ENCODE results near the gene POM121L2.
"Not testable (repeated sequence)": the region's sequence is repeated elsewhere in the genome, so short reads cannot be mapped to it uniquely, and the experiment has no call there.

Gene POM121L2

GRCh38 chr6:27275025-27275956, 36.8 kb downstream of the POM121L2 start:
- no peaks in the 10 kb centered on the region for H3K9me3 ChIP-seq (ENCODE audit: low read length)
- no peak overlapping the region for H3K4me3 ChIP-seq (ENCODE audit: low read depth in 1 of 2, low read length in 2 of 2)
- no peak overlapping the region for H3K9ac ChIP-seq (ENCODE audit: low read length)
- peaks cover 34 to 48% of the 10 kb centered on the region in 2 donors for H3K27me3 ChIP-seq (ENCODE audit: control insufficient read depth in 1 of 2, insufficient read depth in 2 of 2, low read length in 2 of 2)
- peaks cover under 1% of the 10 kb centered on the region for H3K4me1 ChIP-seq (ENCODE audit: insufficient read depth, low read length)
- no peaks in the 10 kb centered on the region for H3K36me3 ChIP-seq (ENCODE audit: insufficient read depth, low read length)
- H3K27ac ChIP-seq (ENCODE audit: low read depth, low read length): no peak overlapping the region

- no peak overlapping the region for H3K9ac ChIP-seq (ENCODE audit: low read length)
- H3K4me1 ChIP-seq (ENCODE audit: insufficient read depth, low read length): no peaks in the 10 kb centered on the region
- H3K4me3 ChIP-seq (ENCODE audit: low read depth in 1 of 2, low read length in 2 of 2): no peak overlapping the region
- no peak overlapping the region for H3K27ac ChIP-seq (ENCODE audit: low read depth, low read length)
- no peaks in the 10 kb centered on the region for H3K9me3 ChIP-seq (ENCODE audit: low read length)
- peaks cover 19 to 45% of the 10 kb centered on the region in 2 donors for H3K27me3 ChIP-seq (ENCODE audit: control insufficient read depth in 1 of 2, insufficient read depth in 2 of 2, low read length in 2 of 2)
- H3K36me3 ChIP-seq (ENCODE audit: insufficient read depth, low read length): no peaks in the 10 kb centered on the region
Observed at GRCh38 chr6:27273783-27274182, 38.3 kb downstream of the POM121L2 start.

- Histone ChIP-seq H3K27ac (ENCODE audit: low read depth, low read length) (no peak overlapping the region), H3K4me1 (ENCODE audit: insufficient read depth, low read length) (no peaks in the 10 kb centered on the region), H3K4me3 (ENCODE audit: low read depth in 1 of 2, low read length in 2 of 2) (no peak overlapping the region), H3K27me3 (ENCODE audit: control insufficient read depth in 1 of 2, insufficient read depth in 2 of 2, low read length in 2 of 2) (peaks cover 6 to 38% of the 10 kb centered on the region in 2 donors), H3K9me3 (ENCODE audit: low read length) (no peaks in the 10 kb centered on the region), H3K9ac (ENCODE audit: low read length) (no peak overlapping the region), H3K36me3 (ENCODE audit: insufficient read depth, low read length) (no peaks in the 10 kb centered on the region)
Observed at GRCh38 chr6:27268803-27269202, 43.3 kb downstream of the POM121L2 start.

GRCh38 chr6:27267857-27268434, 44.1 kb downstream of the POM121L2 start:
- Histone ChIP-seq H3K36me3 (ENCODE audit: insufficient read depth, low read length) (no peaks in the 10 kb centered on the region), H3K9ac (ENCODE audit: low read length) (no peak overlapping the region), H3K4me1 (ENCODE audit: insufficient read depth, low read length) (no peaks in the 10 kb centered on the region), H3K4me3 (ENCODE audit: low read depth in 1 of 2, low read length in 2 of 2) (no peak overlapping the region), H3K27ac (ENCODE audit: low read depth, low read length) (no peak overlapping the region), H3K27me3 (ENCODE audit: control insufficient read depth in 1 of 2, insufficient read depth in 2 of 2, low read length in 2 of 2) (peaks cover under 1 to 33% of the 10 kb centered on the region in 2 donors), H3K9me3 (ENCODE audit: low read length) (no peaks in the 10 kb centered on the region)

GRCh38 chr6:27267003-27267402, 45.1 kb downstream of the POM121L2 start:
- not testable (repeated sequence) for H3K4me1 ChIP-seq (ENCODE audit: insufficient read depth, low read length); H3K4me3 ChIP-seq (ENCODE audit: low read depth in 1 of 2, low read length in 2 of 2); H3K36me3 ChIP-seq (ENCODE audit: insufficient read depth, low read length); H3K27ac ChIP-seq (ENCODE audit: low read depth, low read length); H3K9me3 ChIP-seq (ENCODE audit: low read length); H3K9ac ChIP-seq (ENCODE audit: low read length)
- H3K27me3 ChIP-seq (ENCODE audit: control insufficient read depth in 1 of 2, insufficient read depth in 2 of 2, low read length in 2 of 2): peaks cover 0 to 37% of the 10 kb centered on the region in 2 donors

GRCh38 chr6:27263886-27264285, 48.2 kb downstream of the POM121L2 start:
- no peak overlapping the region for H3K4me3 ChIP-seq (ENCODE audit: low read depth in 1 of 2, low read length in 2 of 2)
- no peak overlapping the region for H3K27ac ChIP-seq (ENCODE audit: low read depth, low read length)
- no peaks in the 10 kb centered on the region for H3K36me3 ChIP-seq (ENCODE audit: insufficient read depth, low read length)
- no peaks in the 10 kb centered on the region for H3K4me1 ChIP-seq (ENCODE audit: insufficient read depth, low read length)
- H3K27me3 ChIP-seq (ENCODE audit: control insufficient read depth in 1 of 2, insufficient read depth in 2 of 2, low read length in 2 of 2): peaks cover 17 to 46% of the 10 kb centered on the region in 2 donors
- no peaks in the 10 kb centered on the region for H3K9me3 ChIP-seq (ENCODE audit: low read length)
- no peak overlapping the region for H3K9ac ChIP-seq (ENCODE audit: low read length)

- Histone ChIP-seq H3K9ac (ENCODE audit: low read length) (no peak overlapping the region), H3K27me3 (ENCODE audit: control insufficient read depth in 1 of 2, insufficient read depth in 2 of 2, low read length in 2 of 2) (peaks cover 17 to 27% of the 10 kb centered on the region in 2 donors)
Observed at GRCh38 chr6:27260836-27261375, 51.2 kb downstream of the POM121L2 start.

GRCh38 chr6:27260369-27260768, 51.7 kb downstream of the POM121L2 start:
- no peak overlapping the region for H3K9ac ChIP-seq (ENCODE audit: low read length)
- H3K9me3 ChIP-seq (ENCODE audit: low read length): no peaks in the 10 kb centered on the region
- H3K4me1 ChIP-seq (ENCODE audit: insufficient read depth, low read length): no peaks in the 10 kb centered on the region
- no peaks in the 10 kb centered on the region for H3K36me3 ChIP-seq (ENCODE audit: insufficient read depth, low read length)
- H3K4me3 ChIP-seq (ENCODE audit: low read depth in 1 of 2, low read length in 2 of 2): no peak overlapping the region
- no peak overlapping the region for H3K27ac ChIP-seq (ENCODE audit: low read depth, low read length)
- H3K27me3 ChIP-seq (ENCODE audit: control insufficient read depth in 1 of 2, insufficient read depth in 2 of 2, low read length in 2 of 2): peaks cover 17 to 27% of the 10 kb centered on the region in 2 donors

More at GRCh38 chr6:27260836-27261375, 51.2 kb downstream of the POM121L2 start:
- no peak overlapping the region for H3K27ac ChIP-seq (ENCODE audit: low read depth, low read length)
- H3K9me3 ChIP-seq (ENCODE audit: low read length): no peaks in the 10 kb centered on the region
- no peak overlapping the region for H3K4me3 ChIP-seq (ENCODE audit: low read depth in 1 of 2, low read length in 2 of 2)
- H3K36me3 ChIP-seq (ENCODE audit: insufficient read depth, low read length): no peaks in the 10 kb centered on the region
- H3K4me1 ChIP-seq (ENCODE audit: insufficient read depth, low read length): no peaks in the 10 kb centered on the region
